Transverse colon (tissue), 4 donors: ENCODE measurements around the gene MYOF. TPM values are rescaled to one million over a fixed set of nuclear protein-coding genes. Genes with fewer than 3 reads are reported as not detected.
A peak's percentile ranks its signal among the peaks of the same experiment; 100 is the strongest.

Source experiments
- DNase-seq: peaks from one replicate; pipeline ENCODE4 v3.0.0-alpha.2; 2019
- H3K27ac ChIP-seq, 4 donors: fragments of 200-600 bp; sonication (generic); 2 replicates each; pipeline ENCODE4 v1.5.1; 2016 to 2018; ENCODE audit warnings: inconsistent platforms in 4 of 4
- H3K27me3 ChIP-seq: fragments of 200-600 bp; sonication (generic); 2 replicates; pipeline ENCODE4 v1.5.1; 2017; ENCODE audit warnings: inconsistent platforms
- H3K36me3 ChIP-seq, 4 donors: fragments of 200-600 bp; sonication (generic); 2 replicates each; pipeline ENCODE4 v1.5.1; 2017 to 2019; ENCODE audit warnings: inconsistent platforms in 4 of 4
- H3K4me1 ChIP-seq, 4 donors: fragments of 200-600 bp; sonication (generic); 2 replicates each; pipeline ENCODE4 v1.5.1; 2017 to 2020; ENCODE audit warnings: inconsistent platforms in 4 of 4
- H3K4me3 ChIP-seq, 4 donors: fragments of 200-600 bp; sonication (generic); 1 replicate in 1 of 4; 2 replicates in 3 of 4; pipeline versions ENCODE4 v1.5.1 to v1.6.1; 2017 to 2019; ENCODE audit warnings: inconsistent platforms in 4 of 4
- H3K9me3 ChIP-seq, 2 donors: fragments of 200-600 bp; sonication (generic); 2 replicates each; pipeline ENCODE4 v1.5.1; 2017 to 2019; ENCODE audit warnings: inconsistent platforms in 2 of 2
- EP300 ChIP-seq: sonication (generic); formaldehyde crosslinking; IDR thresholded peaks from one replicate; pipeline ENCODE4 v1.6.1; 2017; ENCODE audit warnings: antibody characterized with exemption, low read depth
- POLR2A ChIP-seq: fragments of 450-650 bp; IDR thresholded peaks from one replicate; pipeline ENCODE4 v1.6.1; 2016; ENCODE audit warnings: antibody characterized with exemption, mild to moderate bottlenecking, moderate library complexity
- POLR2AphosphoS5 ChIP-seq, 3 donors: sonication (generic); formaldehyde crosslinking; IDR thresholded peaks; one replicate each; pipeline ENCODE4 v1.6.1; 2016; ENCODE audit warnings: antibody characterized with exemption in 3 of 3
- WGBS, 2 donors: methylation state at CpG; one replicate each; pipeline ENCODE4 v1.1.5; 2018; ENCODE audit warnings: low coverage in 1 of 2; 5-methylcytosine and 5-hydroxymethylcytosine counted together
- in situ Hi-C, 4 donors: fragments of 200-750 bp; cut with MboI; loops; one replicate each; pipeline versions ENCODE4 v1.15.0 to v1.15.1; 2017; ENCODE audit warnings: low sequenced_read_pairs in 3 of 4, low pct_ligation_motif_present in 1 of 4, low pct_unique_long_range_greater_than_20kb in 1 of 4
- intact Hi-C: fragments of 100-400 bp; cut with DNase I; formaldehyde crosslinking; loops from one replicate; pipeline ENCODE4 v1.15.1; 2023; ENCODE audit warnings: low total_unique reads
- total RNA-seq, 4 donors: library from RNA; depleted of rRNA; stranded (reverse); fragments of >200 nt; gene quantifications; one replicate each; pipeline ENCODE4 v1.1.0, GENCODE V29; 2016
- TF ChIP-seq, protein P1 (sequence below), 5 experiments: fragments of 200-600 bp in 3 of 5; fragments of 450-650 bp in 2 of 5; sonication (generic) in 3 of 5; IDR thresholded peaks; 1 replicate in 2 of 5; 2 replicates in 3 of 5; pipeline ENCODE4 v1.5.1; 2016 to 2017; ENCODE audit warnings: antibody characterized with exemption in 5 of 5, inconsistent platforms in 3 of 5, mild to moderate bottlenecking in 2 of 5, moderate library complexity in 1 of 5

The MYOF gene
- total RNA-seq, 4 donors from 2014 or later: 18.9 to 57.2 (median 50.2) TPM

DNA sequence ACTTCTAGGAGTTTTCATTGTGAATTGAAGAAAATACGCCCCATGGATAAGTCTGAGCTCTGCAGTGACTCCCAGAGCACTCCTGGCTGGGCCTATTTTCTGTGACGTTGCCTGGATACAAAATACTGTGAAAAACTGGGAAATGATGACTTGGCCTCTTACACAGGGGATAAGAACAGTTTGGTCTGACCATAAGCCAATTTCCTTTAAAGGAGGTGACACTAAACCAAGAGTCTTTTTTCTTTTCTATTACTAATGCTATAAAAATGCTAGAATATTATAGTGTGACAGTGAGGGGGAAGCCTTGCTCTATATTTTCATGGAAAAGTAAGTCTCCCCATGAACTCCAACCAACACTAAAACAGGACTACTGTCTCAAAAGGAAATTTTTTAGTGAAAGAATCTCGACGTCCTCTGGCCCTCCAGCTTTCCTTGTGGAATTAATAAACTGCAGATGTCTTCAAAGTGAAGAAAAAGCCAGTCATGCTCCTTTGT is 45.5 kb downstream of the MYOF start:
- peaks cover 18 to 59% (median 40%) of the 10 kb centered on the region in 4 donors for H3K4me1 ChIP-seq
- no peaks in the 10 kb centered on the region for H3K27me3 ChIP-seq
- TF ChIP-seq EP300 (peak; percentile 86), POLR2AphosphoS5 (IDR thresholded peaks at IDR 0.05) (peak in 1 of 3 donors; percentile 24)
- TF ChIP-seq, protein P1, sequence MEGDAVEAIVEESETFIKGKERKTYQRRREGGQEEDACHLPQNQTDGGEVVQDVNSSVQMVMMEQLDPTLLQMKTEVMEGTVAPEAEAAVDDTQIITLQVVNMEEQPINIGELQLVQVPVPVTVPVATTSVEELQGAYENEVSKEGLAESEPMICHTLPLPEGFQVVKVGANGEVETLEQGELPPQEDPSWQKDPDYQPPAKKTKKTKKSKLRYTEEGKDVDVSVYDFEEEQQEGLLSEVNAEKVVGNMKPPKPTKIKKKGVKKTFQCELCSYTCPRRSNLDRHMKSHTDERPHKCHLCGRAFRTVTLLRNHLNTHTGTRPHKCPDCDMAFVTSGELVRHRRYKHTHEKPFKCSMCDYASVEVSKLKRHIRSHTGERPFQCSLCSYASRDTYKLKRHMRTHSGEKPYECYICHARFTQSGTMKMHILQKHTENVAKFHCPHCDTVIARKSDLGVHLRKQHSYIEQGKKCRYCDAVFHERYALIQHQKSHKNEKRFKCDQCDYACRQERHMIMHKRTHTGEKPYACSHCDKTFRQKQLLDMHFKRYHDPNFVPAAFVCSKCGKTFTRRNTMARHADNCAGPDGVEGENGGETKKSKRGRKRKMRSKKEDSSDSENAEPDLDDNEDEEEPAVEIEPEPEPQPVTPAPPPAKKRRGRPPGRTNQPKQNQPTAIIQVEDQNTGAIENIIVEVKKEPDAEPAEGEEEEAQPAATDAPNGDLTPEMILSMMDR (IDR thresholded peaks at IDR 0.05): no peak
- no peaks in the 10 kb centered on the region for H3K9me3 ChIP-seq
- DNase-seq: peak; percentile 31
- intact Hi-C loops (loop anchor here (5.0 kb wide), 1 partner anchor 36 kb away; no protein-coding TSS in a partner anchor), in situ Hi-C loops (no loop called here)
- 57 to 61% methylated on average over 2 to 4 of the region's 4 CpGs for WGBS, 2 donors
- H3K4me3 ChIP-seq: no peak overlapping the region
- peak overlapping the region; percentile 86 to 96 (median 94) for H3K27ac ChIP-seq
- H3K36me3 ChIP-seq: no peaks in the 10 kb centered on the region

DNA sequence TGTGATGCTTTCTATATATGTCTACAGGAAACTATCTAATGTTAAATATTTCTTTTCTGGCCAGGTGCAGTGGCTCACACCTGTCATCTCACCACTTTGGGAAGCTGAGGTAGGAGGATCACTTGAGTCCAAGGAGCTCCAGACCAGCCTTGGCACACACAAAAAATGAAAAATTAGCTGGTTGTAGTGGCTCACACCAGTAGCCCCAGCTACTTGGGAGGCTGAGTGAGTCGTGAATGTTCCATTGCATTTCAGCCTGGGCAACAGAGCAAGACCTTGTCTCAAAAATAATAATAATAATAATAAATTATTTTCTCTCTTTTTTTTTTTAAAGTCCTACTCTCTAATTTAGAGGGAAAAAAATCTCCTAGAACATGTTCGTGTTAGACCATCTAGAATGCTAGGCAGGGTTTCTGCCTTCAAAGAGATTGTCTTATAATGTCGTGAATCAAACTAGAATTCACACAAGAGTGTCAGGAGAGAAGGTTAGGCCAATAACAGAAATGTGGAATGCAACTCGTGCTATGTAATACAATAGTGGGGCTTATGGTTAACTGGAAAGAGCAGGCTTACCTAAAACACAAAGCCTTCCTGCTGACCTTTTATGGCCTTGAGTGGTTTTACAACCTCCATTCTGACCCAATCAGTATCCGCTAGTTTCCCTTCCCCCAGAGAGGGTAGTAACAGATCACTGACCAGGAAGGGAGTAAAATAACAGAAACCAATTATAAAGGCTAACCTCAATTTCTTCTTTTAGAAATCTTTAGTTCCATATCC is 46.3 kb downstream of the MYOF start:
- Histone ChIP-seq H3K36me3 (no peaks in the 10 kb centered on the region), H3K4me3 (no peak overlapping the region), H3K27me3 (no peaks in the 10 kb centered on the region), H3K27ac (peak overlapping the region; percentile 86 to 96 (median 94)), H3K4me1 (peaks cover 18 to 54% (median 37%) of the 10 kb centered on the region in 4 donors), H3K9me3 (no peaks in the 10 kb centered on the region)
- TF ChIP-seq POLR2AphosphoS5 (IDR thresholded peaks at IDR 0.05) (peak in 1 of 3 donors; percentile 41), POLR2A (no peak), EP300 (peak; percentile 41)
- TF ChIP-seq, protein P1 (IDR thresholded peaks at IDR 0.05): no peak
- intact Hi-C loops: loop anchor here (5.0 kb wide), 1 partner anchor 36 kb away; no protein-coding TSS in a partner anchor
- no peak for DNase-seq
- WGBS, 2 donors: 40 to 46% methylated on average over 5 of the region's 5 CpGs
- in situ Hi-C loops: no loop called here

DNA sequence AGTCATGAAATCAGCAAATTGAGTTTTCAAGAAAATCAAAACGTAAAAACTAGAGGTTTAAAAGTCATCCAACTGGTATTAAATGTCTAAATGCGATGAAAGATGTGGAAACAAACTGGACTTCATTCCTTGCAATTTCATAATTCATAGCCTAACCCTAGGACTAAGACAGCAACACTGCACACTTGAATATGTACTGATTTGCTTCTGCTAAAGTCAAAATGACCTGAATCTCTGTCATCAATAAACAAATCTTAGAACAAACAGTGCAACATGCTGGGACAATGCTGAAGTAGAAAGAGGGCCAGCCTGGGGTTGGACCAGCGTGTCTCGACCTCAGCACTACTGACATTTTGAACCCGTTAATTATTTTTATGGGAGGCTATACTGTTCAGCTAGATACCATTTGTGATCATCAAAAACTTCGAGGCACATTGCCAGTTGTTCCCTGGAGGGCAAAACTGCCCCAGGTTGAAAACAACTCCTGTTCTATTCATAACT is 47.1 kb downstream of the MYOF start:
- Histone ChIP-seq H3K9me3 (no peaks in the 10 kb centered on the region), H3K4me1 (peaks cover 18 to 48% (median 36%) of the 10 kb centered on the region in 4 donors), H3K4me3 (no peak overlapping the region), H3K27me3 (no peaks in the 10 kb centered on the region), H3K27ac (peak overlapping the region; percentile 86 to 96 (median 94)), H3K36me3 (no peaks in the 10 kb centered on the region)
- WGBS, 2 donors: 66 to 78% methylated on average over 6 of the region's 6 CpGs
- TF ChIP-seq, protein P1 (IDR thresholded peaks at IDR 0.05): no peak
- peak in 1 of 3 donors; percentile 59 for TF ChIP-seq POLR2AphosphoS5 (IDR thresholded peaks at IDR 0.05)
- TF ChIP-seq EP300: no peak
- intact Hi-C loops: loop anchor here (5.0 kb wide), 1 partner anchor 37 kb away; no protein-coding TSS in a partner anchor
- in situ Hi-C loops: no loop called here
- no peak for DNase-seq

DNA sequence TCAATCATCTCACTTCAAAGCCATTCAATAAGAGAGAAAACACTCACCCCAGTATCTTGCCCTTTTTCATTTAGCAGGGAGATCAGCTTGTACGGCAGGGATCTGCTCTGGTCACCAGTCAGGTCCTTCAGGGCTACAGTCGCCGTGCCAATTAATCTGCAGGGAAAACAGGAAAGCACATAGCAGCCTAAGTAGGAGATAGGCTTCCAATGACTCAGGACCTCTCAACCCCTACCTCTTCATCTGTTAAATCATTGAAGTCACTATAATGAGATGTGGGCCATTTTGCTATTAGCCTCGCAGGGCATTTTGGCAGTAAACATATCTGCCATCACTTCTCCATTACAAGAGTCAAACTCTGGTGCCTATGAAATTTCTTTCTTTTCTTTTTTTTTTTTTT is 50.8 kb downstream of the MYOF start:
- peaks cover 6 to 28% (median 17%) of the 10 kb centered on the region in 4 donors for H3K4me1 ChIP-seq
- in situ Hi-C loops: no loop called here
- DNase-seq: no peak
- intact Hi-C loops: no loop called here
- no peaks in the 10 kb centered on the region for H3K9me3 ChIP-seq
- no peaks in the 10 kb centered on the region for H3K36me3 ChIP-seq
- no peaks in the 10 kb centered on the region for H3K27me3 ChIP-seq
- H3K27ac ChIP-seq: peak overlapping the region in 1 of 4 donors; percentile 95
- TF ChIP-seq POLR2AphosphoS5 (IDR thresholded peaks at IDR 0.05) (no peak), POLR2A (no peak), EP300 (no peak)
- TF ChIP-seq, protein P1 (IDR thresholded peaks at IDR 0.05): no peak
- WGBS, 2 donors: 75 to 89% methylated on average over 1 to 4 of the region's 4 CpGs
- no peak overlapping the region for H3K4me3 ChIP-seq
